Activated CD4-positive, alpha-beta memory T cell treated with anti-CD3 and anti-CD28 coated beads, Interleukin-2, amount 10 ng/mL, durations not matched to agents 7 days and 5 days (primary cell): ENCODE measurements around the gene MCCD1. TPM values are rescaled to one million over a fixed set of nuclear protein-coding genes. Genes with fewer than 3 reads are reported as not detected.

Experiments
- CTCF ChIA-PET: fragments of 350-600 bp; sonication (Branson Sonifier 250); formaldehyde crosslinking; loops from one replicate; lab custom pipeline; 2021; ENCODE audit warnings: antibody characterized with exemption, inconsistent platforms; lab: Charles Lee
- POLR2A ChIA-PET: fragments of 350-600 bp; sonication (Branson Sonifier 250); formaldehyde crosslinking; loops from one replicate; lab custom pipeline; 2021; ENCODE audit warnings: antibody characterized with exemption; lab: Charles Lee
- DNase-seq: peaks from one replicate; pipeline ENCODE4 v3.0.0-alpha.2; 2020
- H3K27ac Mint-ChIP-seq: one replicate; pipeline ENCODE4 v1.8.0; 2021; ENCODE audit warnings: mild to moderate bottlenecking, mixed read lengths
- H3K27me3 Mint-ChIP-seq: one replicate; pipeline ENCODE4 v1.8.0; 2021; ENCODE audit warnings: mixed read lengths
- H3K36me3 Mint-ChIP-seq: one replicate; pipeline ENCODE4 v1.8.0; 2021; ENCODE audit warnings: low read depth, mixed read lengths
- H3K4me1 Mint-ChIP-seq: one replicate; pipeline ENCODE4 v1.8.0; 2021; ENCODE audit warnings: mixed read lengths
- H3K4me3 Mint-ChIP-seq: one replicate; pipeline ENCODE4 v1.8.0; 2021; ENCODE audit warnings: mild to moderate bottlenecking, mixed read lengths
- H3K9me3 Mint-ChIP-seq: one replicate; pipeline ENCODE4 v1.8.0; 2021; ENCODE audit warnings: mixed read lengths
- total RNA-seq, 2 experiments: library from RNA; stranded (reverse); gene quantifications; one replicate each; pipeline ENCODE4 v1.2.3, GENCODE V29; 2021

MCCD1 gene
- total RNA-seq, 2 experiments from 2014 or later = not detected

- H3K4me3 Mint-ChIP-seq = peak overlapping the region; percentile 66
- ChIA-PET CTCF (interaction anchor here (0.6 to 24.6 kb wide), 8 partner anchors 9 to 98 kb away, joined by 3 to 751 read pairs (median 4); partner anchors contain the start of genes LTB, NCR3 and TNF), POLR2A (interaction anchor here (0.7 to 34.7 kb wide), 10 partner anchors 9 to 178 kb away, joined by 3 to 1578 read pairs (median 5); partner anchors contain the start of genes C6orf47, DDX39B, GPANK1 and LST1)
- H3K36me3 Mint-ChIP-seq = peaks cover 60% of the 10 kb centered on the region
- H3K27ac Mint-ChIP-seq = peak overlapping the region; percentile 61
- peaks cover 30% of the 10 kb centered on the region for H3K27me3 Mint-ChIP-seq
- no peaks in the 10 kb centered on the region for H3K9me3 Mint-ChIP-seq
- H3K4me1 Mint-ChIP-seq = peaks cover 69% of the 10 kb centered on the region
- peak; percentile 67 for DNase-seq
Observed at GRCh38 chr6:31559958-31560696, 31.4 kb downstream of the MCCD1 start.

GRCh38 chr6:31560697-31561058, 31.9 kb downstream of the MCCD1 start:
- POLR2A ChIA-PET = interaction anchor here (1.7 to 34.7 kb wide), 5 partner anchors 18 to 104 kb away, joined by 5 to 1578 read pairs (median 13); partner anchors contain the start of genes C6orf47, DDX39B, GPANK1 and LST1
- CTCF ChIA-PET = interaction anchor here (2.8 to 24.6 kb wide), 2 partner anchors 15 to 37 kb away, joined by 28 to 751 read pairs; partner anchors contain the start of genes NCR3 and TNF
- H3K27me3 Mint-ChIP-seq = peaks cover 35% of the 10 kb centered on the region
- peaks cover 64% of the 10 kb centered on the region for H3K36me3 Mint-ChIP-seq
- no peaks in the 10 kb centered on the region for H3K9me3 Mint-ChIP-seq
- H3K4me3 Mint-ChIP-seq = no peak overlapping the region
- H3K4me1 Mint-ChIP-seq = peaks cover 69% of the 10 kb centered on the region
- peak overlapping the region; percentile 61 for H3K27ac Mint-ChIP-seq
- DNase-seq = no peak

GRCh38 chr6:31567531-31568370, 39.0 kb downstream of the MCCD1 start:
- Mint-ChIP-seq H3K4me1 (peaks cover 64% of the 10 kb centered on the region), H3K36me3 (peaks cover 28% of the 10 kb centered on the region), H3K27ac (peak overlapping the region; percentile 66), H3K4me3 (peak overlapping the region; percentile 4), H3K9me3 (no peaks in the 10 kb centered on the region), H3K27me3 (peaks cover 47% of the 10 kb centered on the region)
- DNase-seq = no peak
- ChIA-PET CTCF (interaction anchor here (0.9 to 5.4 kb wide), 8 partner anchors 9 to 30 kb away, joined by 3 to 63 read pairs (median 8); partner anchors contain the start of genes DDX39B, LST1, LTB and NCR3), POLR2A (interaction anchor here (0.8 to 36.9 kb wide), 7 partner anchors 5 to 295 kb away, joined by 3 to 1578 read pairs (median 7); partner anchors contain the start of genes ATP6V1G2, DDX39B, LST1 and LTA)

GRCh38 chr6:31568537-31568961, 39.8 kb downstream of the MCCD1 start:
- CTCF ChIA-PET = interaction anchor here (1.2 to 5.4 kb wide), 7 partner anchors 8 to 29 kb away, joined by 4 to 63 read pairs (median 11); partner anchors contain the start of genes DDX39B, LST1 and LTB
- Mint-ChIP-seq H3K4me1 (peaks cover 69% of the 10 kb centered on the region), H3K27me3 (peaks cover 41% of the 10 kb centered on the region), H3K36me3 (peaks cover 25% of the 10 kb centered on the region), H3K9me3 (no peaks in the 10 kb centered on the region), H3K27ac (peak overlapping the region; percentile 66), H3K4me3 (peak overlapping the region; percentile 23)
- DNase-seq = peak; percentile 79
- POLR2A ChIA-PET = interaction anchor here (0.8 to 36.9 kb wide), 7 partner anchors 4 to 294 kb away, joined by 3 to 1578 read pairs (median 7); partner anchors contain the start of genes ATP6V1G2, DDX39B, LST1 and LTA

GRCh38 chr6:31569861-31570536, 41.2 kb downstream of the MCCD1 start:
- ChIA-PET POLR2A (interaction anchor here (0.9 to 36.9 kb wide), 8 partner anchors 2 to 626 kb away, joined by 3 to 1578 read pairs (median 4); partner anchors contain the start of genes DDX39B, LST1, LTA and LTB), CTCF (interaction anchor here (0.7 to 5.4 kb wide), 7 partner anchors 11 to 28 kb away, joined by 3 to 63 read pairs (median 6); partner anchors contain the start of genes LST1, LTB and NCR3)
- H3K27me3 Mint-ChIP-seq = peaks cover 33% of the 10 kb centered on the region
- no peak for DNase-seq
- peaks cover 18% of the 10 kb centered on the region for H3K36me3 Mint-ChIP-seq
- H3K27ac Mint-ChIP-seq = no peak overlapping the region
- no peaks in the 10 kb centered on the region for H3K9me3 Mint-ChIP-seq
- H3K4me3 Mint-ChIP-seq = no peak overlapping the region
- H3K4me1 Mint-ChIP-seq = peaks cover 76% of the 10 kb centered on the region

- DNase-seq = peak; percentile 79
- H3K4me3 Mint-ChIP-seq = peak within 1 kb of the TSS; percentile 94
- peak within 1 kb of the TSS; percentile 96 for H3K27ac Mint-ChIP-seq
- POLR2A ChIA-PET = interaction anchor here (1.1 to 36.9 kb wide), 8 partner anchors 0 to 165 kb away, joined by 3 to 1578 read pairs (median 108); partner anchors contain the start of genes ATP6V1G2, CLIC1, DDX39B and LST1
- peaks cover 87% of the 10 kb centered on the region for H3K4me1 Mint-ChIP-seq
- no peaks in the 10 kb centered on the region for H3K9me3 Mint-ChIP-seq
- H3K36me3 Mint-ChIP-seq = peaks cover 32% of the 10 kb centered on the region
- peaks cover 22% of the 10 kb centered on the region for H3K27me3 Mint-ChIP-seq
- CTCF ChIA-PET = interaction anchor here (5.1 to 18.7 kb wide), 5 partner anchors 10 to 26 kb away, joined by 53 to 640 read pairs (median 70); partner anchors contain the start of genes ATP6V1G2, DDX39B, LST1 and LTB
Observed at GRCh38 chr6:31572041-31572911, 43.5 kb downstream of the MCCD1 start, which contains the start of gene LTA. Gene LTA, plus strand, starts transcription at chr6:31572289. Its CDS starts 454 bp downstream, at chr6:31572743.

GRCh38 chr6:31573239-31574105, 44.7 kb downstream of the MCCD1 start:
- no peak for DNase-seq
- Mint-ChIP-seq H3K36me3 (peaks cover 37% of the 10 kb centered on the region), H3K27me3 (peaks cover 14% of the 10 kb centered on the region), H3K9me3 (no peaks in the 10 kb centered on the region), H3K4me3 (peak overlapping the region; percentile 94), H3K4me1 (peaks cover 80% of the 10 kb centered on the region), H3K27ac (peak overlapping the region; percentile 96)
- CTCF ChIA-PET = interaction anchor here (1.2 to 18.7 kb wide), 6 partner anchors 11 to 289 kb away, joined by 3 to 640 read pairs (median 49); partner anchors contain the start of genes ATP6V1G2, DDX39B, LST1 and LTB
- POLR2A ChIA-PET = interaction anchor here (0.7 to 36.9 kb wide), 11 partner anchors 1 to 1398 kb away, joined by 3 to 1578 read pairs (median 51); partner anchors contain the start of genes ATP6V1G2, CLIC1, DDX39B and LST1

- Mint-ChIP-seq H3K27me3 (peaks cover 10% of the 10 kb centered on the region), H3K9me3 (no peaks in the 10 kb centered on the region), H3K27ac (peak overlapping the region; percentile 96), H3K4me3 (peak overlapping the region; percentile 94), H3K4me1 (peaks cover 80% of the 10 kb centered on the region), H3K36me3 (peaks cover 46% of the 10 kb centered on the region)
- ChIA-PET CTCF (interaction anchor here (0.7 to 18.7 kb wide), 9 partner anchors 10 to 288 kb away, joined by 3 to 640 read pairs (median 7); partner anchors contain the start of genes ATP6V1G2, DDX39B, LST1 and LTB), POLR2A (interaction anchor here (0.5 to 36.9 kb wide), 18 partner anchors 2 to 1398 kb away, joined by 3 to 1578 read pairs (median 9); partner anchors contain the start of genes ATP6V1G2, BAG6, CLIC1 and CSNK2B)
- DNase-seq = no peak
Observed at GRCh38 chr6:31574106-31575061, 45.6 kb downstream of the MCCD1 start.
